Measurements from ENCODE around the gene DGKG.

DGKG gene

GRCh38 chr3:186150041-186150830, 211.8 kb downstream of the DGKG start:
- Mint-ChIP-seq H3K27me3 (peaks cover 75% of the 10 kb centered on the region), H3K4me3 (no peak overlapping the region), H3K9me3 (no peaks in the 10 kb centered on the region), H3K4me1 (ENCODE audit: low read depth) (peaks cover 16% of the 10 kb centered on the region), H3K27ac (no peak overlapping the region), H3K36me3 (ENCODE audit: low read depth) (no peaks in the 10 kb centered on the region)
- no peak for DNase-seq

DNA sequence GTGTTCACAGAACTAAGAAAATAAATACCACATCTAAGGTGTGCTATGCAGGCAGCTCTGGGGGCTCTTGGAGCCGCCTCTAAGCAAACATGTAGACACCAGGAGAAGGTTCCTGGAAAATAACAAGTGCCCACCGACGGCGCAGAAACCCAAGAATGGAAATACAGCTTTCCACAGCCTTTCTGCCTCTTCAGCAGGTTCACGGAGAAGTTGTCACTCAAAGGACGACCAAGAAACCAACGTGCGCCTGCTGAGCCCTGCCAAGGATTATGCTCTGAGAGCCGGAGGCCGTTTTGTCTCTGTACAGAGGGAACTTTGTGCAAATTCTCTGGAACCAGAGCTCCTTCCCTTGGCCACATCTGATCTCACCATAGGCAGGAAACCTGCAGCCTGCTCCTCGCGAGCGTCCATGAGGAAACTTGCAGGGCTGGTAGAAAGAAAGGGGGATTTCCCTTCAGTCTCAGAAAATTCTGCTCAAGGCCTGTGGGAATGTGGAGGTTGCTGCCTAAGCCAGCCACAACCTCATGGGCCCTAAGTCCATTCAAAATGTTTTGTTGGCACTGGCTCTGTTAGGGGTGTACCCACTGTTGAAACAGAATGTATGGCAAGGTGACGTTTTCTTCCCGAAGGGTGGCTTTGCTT, 212.6 kb downstream of the DGKG start:
- Mint-ChIP-seq H3K27me3 (peaks cover 79% of the 10 kb centered on the region), H3K9me3 (no peaks in the 10 kb centered on the region), H3K4me1 (ENCODE audit: low read depth) (peaks cover 16% of the 10 kb centered on the region), H3K36me3 (ENCODE audit: low read depth) (no peaks in the 10 kb centered on the region), H3K4me3 (no peak overlapping the region), H3K27ac (no peak overlapping the region)
- no peak for DNase-seq

DNA sequence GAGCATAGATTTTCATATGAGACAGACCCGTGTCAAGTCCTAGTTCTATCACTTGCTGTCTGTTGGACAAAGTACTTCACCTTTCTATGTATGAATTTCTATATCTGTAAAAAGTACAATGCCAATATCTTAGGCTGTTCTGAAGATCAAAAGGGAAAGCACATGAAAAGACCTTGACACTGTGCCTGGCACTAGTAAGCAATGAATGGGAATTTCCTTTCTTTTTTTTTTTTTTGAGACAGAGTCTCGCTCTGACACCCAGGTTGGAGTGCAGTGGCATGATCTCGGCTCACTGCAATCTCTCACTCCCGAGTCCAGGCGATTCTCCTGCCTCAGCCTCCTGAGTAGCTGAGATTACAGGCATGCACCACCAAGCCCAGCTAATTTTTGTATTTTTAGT, 217.8 kb downstream of the DGKG start:
- Mint-ChIP-seq H3K27ac (no peak overlapping the region), H3K4me1 (ENCODE audit: low read depth) (no peaks in the 10 kb centered on the region), H3K27me3 (peaks cover 69% of the 10 kb centered on the region), H3K36me3 (ENCODE audit: low read depth) (no peaks in the 10 kb centered on the region), H3K9me3 (no peaks in the 10 kb centered on the region), H3K4me3 (no peak overlapping the region)
- DNase-seq = no peak

DNA sequence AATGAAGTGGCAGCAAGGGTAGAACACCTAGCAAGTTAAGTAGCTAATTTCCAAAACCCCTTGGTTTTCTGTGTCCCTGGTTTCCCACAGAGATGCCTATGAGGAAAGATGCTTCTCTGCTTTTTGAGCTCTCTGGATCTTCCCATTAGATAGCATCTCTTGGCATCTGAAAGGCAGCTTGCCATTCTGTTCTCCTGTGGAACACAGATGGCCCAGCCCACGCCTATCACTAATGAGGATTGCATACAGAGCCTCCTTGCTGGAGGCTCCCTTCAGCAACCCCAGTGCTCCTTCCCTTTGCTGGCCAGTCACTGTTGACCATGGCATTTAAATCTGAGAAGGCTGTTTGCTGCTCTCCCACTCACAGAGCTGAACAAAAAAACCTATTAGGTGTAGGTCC, 218.8 kb downstream of the DGKG start:
- Mint-ChIP-seq H3K27me3 (peaks cover 61% of the 10 kb centered on the region), H3K9me3 (no peaks in the 10 kb centered on the region), H3K27ac (no peak overlapping the region), H3K36me3 (ENCODE audit: low read depth) (no peaks in the 10 kb centered on the region), H3K4me3 (no peak overlapping the region), H3K4me1 (ENCODE audit: low read depth) (no peaks in the 10 kb centered on the region)
- DNase-seq = no peak

GRCh38 chr3:186142393-186142932, 219.6 kb downstream of the DGKG start:
- no peaks in the 10 kb centered on the region for H3K4me1 Mint-ChIP-seq (ENCODE audit: low read depth)
- DNase-seq = no peak
- H3K27me3 Mint-ChIP-seq = peaks cover 54% of the 10 kb centered on the region
- no peaks in the 10 kb centered on the region for H3K9me3 Mint-ChIP-seq
- no peak overlapping the region for H3K27ac Mint-ChIP-seq
- no peak overlapping the region for H3K4me3 Mint-ChIP-seq
- no peaks in the 10 kb centered on the region for H3K36me3 Mint-ChIP-seq (ENCODE audit: low read depth)

DNA sequence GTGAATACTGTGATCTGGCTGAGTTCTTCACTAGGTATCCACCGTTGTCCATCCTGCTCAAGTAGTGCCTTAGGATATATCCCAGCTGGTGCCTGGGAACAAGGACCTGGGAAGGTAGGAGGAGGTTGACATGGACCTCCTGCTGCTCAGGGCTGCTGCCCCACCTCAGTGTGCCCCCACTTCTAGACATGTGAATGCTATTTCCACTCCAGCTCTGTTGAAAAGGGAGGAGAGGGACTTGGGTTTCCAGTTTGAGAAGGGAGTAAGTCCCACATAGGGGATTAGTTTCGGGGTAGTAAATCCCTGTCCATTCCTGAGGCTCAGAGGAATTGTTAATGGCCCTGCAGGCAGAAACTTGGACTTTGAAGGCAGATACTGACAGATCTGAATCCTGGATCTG, 220.2 kb downstream of the DGKG start:
- H3K4me1 Mint-ChIP-seq (ENCODE audit: low read depth) = no peaks in the 10 kb centered on the region
- H3K4me3 Mint-ChIP-seq = no peak overlapping the region
- H3K9me3 Mint-ChIP-seq = no peaks in the 10 kb centered on the region
- H3K27ac Mint-ChIP-seq = no peak overlapping the region
- peaks cover 47% of the 10 kb centered on the region for H3K27me3 Mint-ChIP-seq
- DNase-seq = no peak
- no peaks in the 10 kb centered on the region for H3K36me3 Mint-ChIP-seq (ENCODE audit: low read depth)

DNA sequence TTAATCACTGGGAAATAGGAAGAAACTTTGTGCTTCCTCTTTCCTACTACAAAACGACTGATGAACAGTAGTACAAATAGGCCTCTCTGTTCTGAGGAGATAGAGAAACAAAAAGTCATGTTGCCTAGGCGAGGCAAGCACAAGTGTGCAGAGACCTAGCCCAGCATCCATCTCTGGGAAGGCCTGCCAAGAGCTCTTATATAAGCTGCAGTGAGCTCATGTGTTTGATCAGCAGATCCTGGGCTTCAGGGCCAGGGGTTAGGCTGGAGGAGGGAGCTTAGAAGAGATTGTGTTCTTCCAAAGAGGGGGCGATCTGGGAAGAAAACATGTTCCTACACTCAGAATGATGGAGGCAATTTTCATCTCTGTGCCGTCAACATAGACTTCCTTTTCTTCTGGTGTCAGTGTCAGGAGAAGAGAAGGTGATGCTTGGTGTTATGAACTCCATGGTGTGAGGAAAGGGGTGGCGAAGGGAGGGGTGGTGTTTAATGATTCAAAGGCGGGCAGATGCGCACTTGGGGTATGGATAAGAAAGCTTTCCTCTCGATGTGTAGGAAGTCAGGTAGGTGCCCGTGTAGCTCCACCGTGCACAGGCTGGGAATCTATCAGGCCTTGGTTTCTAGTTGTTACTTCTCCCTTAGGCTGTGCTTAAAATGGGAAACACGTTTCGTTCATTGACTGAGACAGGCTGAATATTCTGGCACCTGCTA, 223.6 kb downstream of the DGKG start:
- DNase-seq = no peak
- no peaks in the 10 kb centered on the region for H3K4me1 Mint-ChIP-seq (ENCODE audit: low read depth)
- no peaks in the 10 kb centered on the region for H3K36me3 Mint-ChIP-seq (ENCODE audit: low read depth)
- peaks cover 30% of the 10 kb centered on the region for H3K27me3 Mint-ChIP-seq
- H3K9me3 Mint-ChIP-seq = no peaks in the 10 kb centered on the region
- no peak overlapping the region for H3K4me3 Mint-ChIP-seq
- no peak overlapping the region for H3K27ac Mint-ChIP-seq

- DNase-seq = no peak
- H3K27me3 Mint-ChIP-seq = peaks cover 26% of the 10 kb centered on the region
- H3K9me3 Mint-ChIP-seq = no peaks in the 10 kb centered on the region
- H3K4me3 Mint-ChIP-seq = no peak overlapping the region
- H3K4me1 Mint-ChIP-seq (ENCODE audit: low read depth) = no peaks in the 10 kb centered on the region
- H3K36me3 Mint-ChIP-seq (ENCODE audit: low read depth) = no peaks in the 10 kb centered on the region
- no peak overlapping the region for H3K27ac Mint-ChIP-seq
Observed at GRCh38 chr3:186137051-186137685, 224.9 kb downstream of the DGKG start.

- no peaks in the 10 kb centered on the region for H3K4me1 Mint-ChIP-seq (ENCODE audit: low read depth)
Observed at GRCh38 chr3:186133980-186134379, 228.1 kb downstream of the DGKG start.

GRCh38 chr3:186132487-186132886, 229.5 kb downstream of the DGKG start:
- Mint-ChIP-seq H3K36me3 (ENCODE audit: low read depth) (no peaks in the 10 kb centered on the region), H3K27me3 (peaks cover 31% of the 10 kb centered on the region)
- no peak for DNase-seq

More at GRCh38 chr3:186133980-186134379, 228.1 kb downstream of the DGKG start:
- H3K27me3 Mint-ChIP-seq = peaks cover 31% of the 10 kb centered on the region
- H3K9me3 Mint-ChIP-seq = no peaks in the 10 kb centered on the region
- DNase-seq = no peak
- no peaks in the 10 kb centered on the region for H3K36me3 Mint-ChIP-seq (ENCODE audit: low read depth)
- H3K4me3 Mint-ChIP-seq = no peak overlapping the region
- H3K27ac Mint-ChIP-seq = no peak overlapping the region

DNA sequence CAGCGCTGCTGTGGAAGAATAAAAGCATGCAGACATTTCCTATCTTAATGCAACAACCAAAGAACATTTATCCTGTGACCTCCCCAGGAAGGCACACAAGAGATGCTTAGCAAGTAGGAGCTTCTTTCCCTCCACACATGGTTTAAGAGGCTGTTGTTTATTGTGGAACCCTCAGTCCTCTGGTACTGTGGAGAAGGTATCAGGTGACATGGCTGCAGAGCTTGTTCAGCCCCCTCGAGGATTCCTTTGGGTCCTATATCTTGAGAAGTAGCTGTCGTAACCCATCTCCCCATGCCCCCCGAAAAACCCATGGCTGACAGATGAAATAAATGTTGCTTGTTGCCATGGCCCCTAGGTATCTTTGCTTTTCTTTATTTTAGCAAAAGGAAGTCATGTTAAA, 232.8 kb downstream of the DGKG start:
- no peak for DNase-seq
- H3K36me3 Mint-ChIP-seq (ENCODE audit: low read depth) = no peaks in the 10 kb centered on the region
- H3K27ac Mint-ChIP-seq = no peak overlapping the region
- no peak overlapping the region for H3K4me3 Mint-ChIP-seq
- peaks cover 21% of the 10 kb centered on the region for H3K27me3 Mint-ChIP-seq
- H3K4me1 Mint-ChIP-seq (ENCODE audit: low read depth) = no peaks in the 10 kb centered on the region
- no peaks in the 10 kb centered on the region for H3K9me3 Mint-ChIP-seq

More at GRCh38 chr3:186132487-186132886, 229.5 kb downstream of the DGKG start:
- no peak overlapping the region for H3K27ac Mint-ChIP-seq
- H3K9me3 Mint-ChIP-seq = no peaks in the 10 kb centered on the region
- no peaks in the 10 kb centered on the region for H3K4me1 Mint-ChIP-seq (ENCODE audit: low read depth)
- no peak overlapping the region for H3K4me3 Mint-ChIP-seq

DNA sequence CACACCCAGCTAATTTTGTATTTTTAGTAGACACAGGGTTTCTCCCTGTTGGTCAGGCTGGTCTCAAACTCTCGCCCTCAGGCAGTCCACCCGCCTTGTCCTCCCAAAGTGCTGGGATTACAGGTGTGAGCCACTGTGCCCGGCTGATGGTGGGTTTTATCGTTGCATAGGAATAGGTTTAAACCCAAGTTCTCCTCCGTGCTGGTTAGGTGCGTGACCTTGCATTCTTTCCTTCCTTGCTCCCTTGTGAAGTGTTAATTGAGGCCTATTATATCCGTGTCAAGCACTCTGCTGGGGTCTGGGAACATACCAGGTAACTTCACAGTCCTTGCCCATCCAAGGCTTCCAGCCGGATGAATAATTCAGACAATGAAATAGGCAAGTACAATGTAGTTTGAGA, 233.9 kb downstream of the DGKG start:
- Mint-ChIP-seq H3K9me3 (no peaks in the 10 kb centered on the region), H3K27me3 (peaks cover 27% of the 10 kb centered on the region), H3K4me1 (ENCODE audit: low read depth) (no peaks in the 10 kb centered on the region), H3K27ac (no peak overlapping the region), H3K36me3 (ENCODE audit: low read depth) (no peaks in the 10 kb centered on the region), H3K4me3 (no peak overlapping the region)
- no peak for DNase-seq

GRCh38 chr3:186127463-186127862, 234.6 kb downstream of the DGKG start:
- no peaks in the 10 kb centered on the region for H3K36me3 Mint-ChIP-seq (ENCODE audit: low read depth)
- no peaks in the 10 kb centered on the region for H3K4me1 Mint-ChIP-seq (ENCODE audit: low read depth)
- H3K9me3 Mint-ChIP-seq = no peaks in the 10 kb centered on the region
- no peak for DNase-seq
- H3K4me3 Mint-ChIP-seq = no peak overlapping the region
- peaks cover 29% of the 10 kb centered on the region for H3K27me3 Mint-ChIP-seq
- no peak overlapping the region for H3K27ac Mint-ChIP-seq

GRCh38 chr3:186125118-186125517, 236.9 kb downstream of the DGKG start:
- Mint-ChIP-seq H3K4me3 (no peak overlapping the region), H3K27me3 (peaks cover 28% of the 10 kb centered on the region), H3K27ac (no peak overlapping the region), H3K4me1 (ENCODE audit: low read depth) (no peaks in the 10 kb centered on the region), H3K9me3 (no peaks in the 10 kb centered on the region), H3K36me3 (ENCODE audit: low read depth) (no peaks in the 10 kb centered on the region)
- no peak for DNase-seq
